ENCODE results near the gene MFGE8. TPM values are rescaled to one million over a fixed set of nuclear protein-coding genes. Genes with fewer than 3 reads are reported as not detected.

The MFGE8 gene
- total RNA-seq, 4 donors from 2014 or later = 212 to 664 (median 370) TPM

DNA sequence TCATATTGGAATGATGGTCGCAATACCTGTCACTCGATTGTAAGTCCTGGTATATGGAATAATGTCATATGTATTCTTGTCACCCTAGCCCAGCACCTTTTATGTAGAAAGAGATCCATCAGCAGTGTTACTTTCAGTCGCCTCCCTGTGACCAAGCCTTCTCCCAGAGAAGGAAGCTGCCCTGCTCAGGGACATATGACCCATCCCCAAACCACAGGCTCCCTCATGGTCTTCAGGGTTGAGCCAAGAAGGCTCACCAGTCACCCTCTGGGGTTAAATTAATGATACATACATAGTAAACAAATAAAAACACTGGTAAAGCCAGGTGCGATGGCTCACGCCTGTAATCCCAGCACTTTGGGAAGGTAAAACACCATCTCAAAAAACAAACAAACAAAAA lies 4.6 kb upstream of the MFGE8 start:
- Histone ChIP-seq H3K4me3 (no peak overlapping the region), H3K27me3 (no peaks in the 10 kb centered on the region), H3K9me3 (no peaks in the 10 kb centered on the region), H3K27ac (no peak overlapping the region), H3K36me3 (no peaks in the 10 kb centered on the region), H3K4me1 (no peaks in the 10 kb centered on the region)
- DNase-seq = no peak
- TF ChIP-seq, protein P1, sequence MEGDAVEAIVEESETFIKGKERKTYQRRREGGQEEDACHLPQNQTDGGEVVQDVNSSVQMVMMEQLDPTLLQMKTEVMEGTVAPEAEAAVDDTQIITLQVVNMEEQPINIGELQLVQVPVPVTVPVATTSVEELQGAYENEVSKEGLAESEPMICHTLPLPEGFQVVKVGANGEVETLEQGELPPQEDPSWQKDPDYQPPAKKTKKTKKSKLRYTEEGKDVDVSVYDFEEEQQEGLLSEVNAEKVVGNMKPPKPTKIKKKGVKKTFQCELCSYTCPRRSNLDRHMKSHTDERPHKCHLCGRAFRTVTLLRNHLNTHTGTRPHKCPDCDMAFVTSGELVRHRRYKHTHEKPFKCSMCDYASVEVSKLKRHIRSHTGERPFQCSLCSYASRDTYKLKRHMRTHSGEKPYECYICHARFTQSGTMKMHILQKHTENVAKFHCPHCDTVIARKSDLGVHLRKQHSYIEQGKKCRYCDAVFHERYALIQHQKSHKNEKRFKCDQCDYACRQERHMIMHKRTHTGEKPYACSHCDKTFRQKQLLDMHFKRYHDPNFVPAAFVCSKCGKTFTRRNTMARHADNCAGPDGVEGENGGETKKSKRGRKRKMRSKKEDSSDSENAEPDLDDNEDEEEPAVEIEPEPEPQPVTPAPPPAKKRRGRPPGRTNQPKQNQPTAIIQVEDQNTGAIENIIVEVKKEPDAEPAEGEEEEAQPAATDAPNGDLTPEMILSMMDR (IDR thresholded peaks at IDR 0.05) = no peak
- TF ChIP-seq POLR2A (IDR thresholded peaks at IDR 0.05) = no peak
- intact Hi-C loops (cut with DNase I; ENCODE audit: low total_unique reads) = no loop called here

GRCh38 chr15:88915354-88915753 lies 2.2 kb upstream of the MFGE8 start:
- Histone ChIP-seq H3K27ac (no peak overlapping the region), H3K27me3 (no peaks in the 10 kb centered on the region), H3K4me1 (peaks cover 0 to 3% of the 10 kb centered on the region in 2 donors), H3K9me3 (no peaks in the 10 kb centered on the region), H3K4me3 (no peak overlapping the region), H3K36me3 (no peaks in the 10 kb centered on the region)
- no peak for DNase-seq
- intact Hi-C loops (cut with DNase I; ENCODE audit: low total_unique reads) = no loop called here
- TF ChIP-seq, protein P1 (IDR thresholded peaks at IDR 0.05) = no peak
- no peak for TF ChIP-seq POLR2A (IDR thresholded peaks at IDR 0.05)

DNA sequence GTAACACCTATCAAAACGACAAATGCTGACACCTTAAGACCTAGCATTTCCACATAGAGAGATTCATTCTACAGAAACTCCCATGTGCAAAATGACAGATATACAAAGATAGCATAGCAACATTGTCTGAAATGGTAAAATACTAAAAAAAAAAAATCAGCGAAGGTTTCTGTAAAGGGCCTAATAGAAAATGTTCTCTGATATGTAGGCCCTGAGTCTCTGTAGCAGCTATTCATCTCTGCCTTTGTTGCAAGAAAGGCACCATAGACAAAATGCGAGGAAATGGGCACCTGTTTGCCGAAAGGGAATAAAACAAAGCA lies 631 bp upstream of the MFGE8 start:
- TF ChIP-seq, protein P1 (IDR thresholded peaks at IDR 0.05) = no peak
- TF ChIP-seq POLR2A (IDR thresholded peaks at IDR 0.05) = no peak
- Histone ChIP-seq H3K27me3 (no peaks in the 10 kb centered on the region), H3K27ac (peak overlapping the region; percentile 94), H3K36me3 (no peaks in the 10 kb centered on the region), H3K4me3 (peak overlapping the region in 1 of 2 donors; percentile 71), H3K9me3 (no peaks in the 10 kb centered on the region), H3K4me1 (peaks cover 0 to 10% of the 10 kb centered on the region in 2 donors)
- DNase-seq = no peak
- intact Hi-C loops (cut with DNase I; ENCODE audit: low total_unique reads) = no loop called here

GRCh38 chr15:88912500-88912921 lies 668 bp downstream of the MFGE8 start:
- intact Hi-C loops (cut with DNase I; ENCODE audit: low total_unique reads) = no loop called here
- Histone ChIP-seq H3K4me3 (peak overlapping the region; percentile 55 to 71), H3K36me3 (no peaks in the 10 kb centered on the region), H3K4me1 (peaks cover 11 to 23% of the 10 kb centered on the region in 2 donors), H3K9me3 (no peaks in the 10 kb centered on the region), H3K27me3 (no peaks in the 10 kb centered on the region), H3K27ac (peak overlapping the region; percentile 94)
- DNase-seq = peak in 1 of 2 donors; percentile 67
- no peak for TF ChIP-seq POLR2A (IDR thresholded peaks at IDR 0.05)
- TF ChIP-seq, protein P1 (IDR thresholded peaks at IDR 0.05) = no peak

DNA sequence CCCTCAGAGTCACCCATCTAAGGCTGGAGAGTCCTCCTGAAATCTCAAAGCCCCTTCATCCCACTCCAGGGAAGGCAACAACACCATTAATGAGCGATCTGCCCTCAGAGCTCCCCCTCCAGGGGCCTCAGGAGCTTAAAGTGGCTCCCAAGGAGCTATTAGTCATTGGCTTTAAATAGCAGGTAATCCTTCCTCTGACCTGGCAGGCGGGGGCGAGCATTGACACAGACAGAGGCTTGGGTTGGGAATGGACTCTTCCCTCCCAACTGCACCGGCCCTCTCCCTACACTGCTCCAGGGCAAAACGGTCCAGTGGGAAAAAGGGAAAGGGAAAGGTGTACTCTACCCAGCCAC lies 1.4 kb downstream of the MFGE8 start:
- TF ChIP-seq, protein P1 (IDR thresholded peaks at IDR 0.05) = no peak
- TF ChIP-seq POLR2A (IDR thresholded peaks at IDR 0.05) = no peak
- DNase-seq = peak in 1 of 2 donors; percentile 57
- Histone ChIP-seq H3K4me1 (peaks cover 11 to 31% of the 10 kb centered on the region in 2 donors), H3K4me3 (peak overlapping the region; percentile 55 to 71), H3K27ac (peak overlapping the region; percentile 94), H3K9me3 (no peaks in the 10 kb centered on the region), H3K27me3 (no peaks in the 10 kb centered on the region), H3K36me3 (no peaks in the 10 kb centered on the region)
- intact Hi-C loops (cut with DNase I; ENCODE audit: low total_unique reads) = no loop called here

All from uterus (tissue), 4 donors.